ENCODE measurements around the gene DNAJB8.

DNA sequence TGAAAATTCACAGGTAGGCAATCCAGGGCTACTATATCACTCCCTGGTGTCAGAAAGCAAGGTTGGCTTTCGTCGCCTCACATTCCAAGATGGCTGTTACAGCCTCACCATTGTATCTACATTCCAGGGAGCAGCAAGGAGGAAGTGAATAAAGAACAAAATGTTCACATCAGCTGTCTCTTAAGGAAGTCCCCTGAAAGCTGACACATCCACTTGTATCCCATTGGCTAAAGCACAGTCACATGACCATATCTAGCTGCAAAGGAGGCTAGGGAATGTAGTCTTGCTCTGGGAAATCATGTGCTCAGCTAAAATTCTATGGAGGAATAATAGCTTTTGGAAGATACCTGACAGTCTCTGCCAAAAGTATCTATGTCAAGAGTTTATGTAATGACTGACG lies 39.1 kb upstream of the DNAJB8 start:
- TF ChIP-seq, protein P1, sequence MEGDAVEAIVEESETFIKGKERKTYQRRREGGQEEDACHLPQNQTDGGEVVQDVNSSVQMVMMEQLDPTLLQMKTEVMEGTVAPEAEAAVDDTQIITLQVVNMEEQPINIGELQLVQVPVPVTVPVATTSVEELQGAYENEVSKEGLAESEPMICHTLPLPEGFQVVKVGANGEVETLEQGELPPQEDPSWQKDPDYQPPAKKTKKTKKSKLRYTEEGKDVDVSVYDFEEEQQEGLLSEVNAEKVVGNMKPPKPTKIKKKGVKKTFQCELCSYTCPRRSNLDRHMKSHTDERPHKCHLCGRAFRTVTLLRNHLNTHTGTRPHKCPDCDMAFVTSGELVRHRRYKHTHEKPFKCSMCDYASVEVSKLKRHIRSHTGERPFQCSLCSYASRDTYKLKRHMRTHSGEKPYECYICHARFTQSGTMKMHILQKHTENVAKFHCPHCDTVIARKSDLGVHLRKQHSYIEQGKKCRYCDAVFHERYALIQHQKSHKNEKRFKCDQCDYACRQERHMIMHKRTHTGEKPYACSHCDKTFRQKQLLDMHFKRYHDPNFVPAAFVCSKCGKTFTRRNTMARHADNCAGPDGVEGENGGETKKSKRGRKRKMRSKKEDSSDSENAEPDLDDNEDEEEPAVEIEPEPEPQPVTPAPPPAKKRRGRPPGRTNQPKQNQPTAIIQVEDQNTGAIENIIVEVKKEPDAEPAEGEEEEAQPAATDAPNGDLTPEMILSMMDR (IDR thresholded peaks at IDR 0.05; ENCODE audit: insufficient read depth, low read depth, low read length): no peak
- TF ChIP-seq EZH2 (IDR thresholded peaks at IDR 0.05; ENCODE audit: insufficient read depth, low read length): no peak
